GM21381 (cell line): ENCODE data around the gene ADCY2.

Source experiments
- ATAC-seq: cut with Tn5 transposase; IDR thresholded peaks from one replicate; pipeline ENCODE4 v1.9.1; 2021; ENCODE audit warnings: mild to moderate bottlenecking, moderate library complexity; ENCODE audit not compliant: unreplicated experiment

The ADCY2 gene

DNA sequence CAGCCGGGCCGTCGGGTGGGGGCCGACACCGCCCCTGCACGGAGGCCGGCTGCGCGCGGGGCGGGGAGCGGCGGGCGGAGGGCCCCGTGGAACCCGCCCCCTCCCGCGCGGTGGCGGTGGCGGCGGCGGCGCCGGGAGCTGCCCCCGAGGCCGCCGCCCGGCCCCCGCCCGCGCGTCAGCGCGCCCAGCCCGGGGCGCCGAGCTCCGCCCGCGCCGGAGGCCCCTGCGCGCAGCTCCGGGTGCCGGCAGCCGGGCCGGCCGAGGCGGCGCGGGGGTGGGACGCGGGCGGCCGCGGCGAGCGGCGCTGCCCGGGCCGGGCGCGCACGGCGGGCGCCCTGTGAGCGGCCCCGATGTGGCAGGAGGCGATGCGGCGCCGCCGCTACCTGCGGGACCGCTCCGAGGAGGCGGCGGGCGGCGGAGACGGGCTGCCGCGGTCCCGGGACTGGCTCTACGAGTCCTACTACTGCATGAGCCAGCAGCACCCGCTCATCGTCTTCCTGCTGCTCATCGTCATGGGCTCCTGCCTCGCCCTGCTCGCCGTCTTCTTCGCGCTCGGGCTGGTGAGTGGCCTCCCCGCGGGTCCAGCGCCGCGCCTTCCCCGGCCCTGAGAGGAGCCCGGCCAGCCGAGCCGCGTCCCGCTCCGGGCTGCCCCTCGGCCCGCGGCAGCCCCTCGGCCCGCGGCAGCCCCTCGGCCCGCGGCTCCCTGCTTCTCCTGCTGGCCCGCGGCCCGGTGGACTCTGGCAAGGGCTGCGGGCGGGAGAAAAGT is at the start of gene ADCY2:
Gene ADCY2, plus strand, starts transcription at position 192 of the 766 bp plus-strand sequence. Its CDS starts 159 bp downstream, at position 351.
- ATAC-seq: no peak

- no peak for ATAC-seq
Observed at GRCh38 chr5:7347377-7347776, 48.6 kb upstream of the ADCY2 start.

DNA sequence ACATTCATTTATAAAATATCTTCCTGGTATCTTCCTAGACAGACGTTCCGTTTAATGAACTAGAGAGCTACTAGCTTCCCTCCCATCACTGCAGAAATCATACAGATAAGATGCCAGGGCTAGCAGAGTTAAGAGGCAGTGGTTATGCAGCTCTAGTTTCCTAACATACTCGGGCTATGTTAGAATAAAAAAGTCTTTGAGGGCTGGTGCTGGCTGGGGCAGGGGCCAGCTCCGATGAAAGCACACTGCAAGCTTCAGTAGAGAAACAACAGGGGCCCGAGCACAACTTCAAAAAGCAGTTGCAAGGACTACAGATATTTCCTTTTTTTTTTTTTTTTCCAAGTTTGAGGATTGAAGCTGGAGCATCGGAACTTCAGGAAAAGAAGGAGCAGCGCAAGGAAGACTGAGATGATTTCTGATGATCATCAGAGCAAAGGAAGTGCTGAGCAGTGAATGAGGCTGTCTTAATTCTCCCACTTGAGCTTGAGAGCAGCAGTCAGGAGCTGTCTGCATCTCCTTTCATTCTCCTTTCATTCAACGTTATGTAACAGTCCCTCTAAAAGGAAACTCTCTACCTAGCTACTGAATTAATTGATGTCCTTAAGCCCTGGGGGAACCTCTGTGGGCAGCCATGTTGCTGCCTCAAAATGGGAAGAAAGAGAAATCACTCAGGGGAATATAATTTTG is 47.6 kb upstream of the ADCY2 start:
- ATAC-seq: no peak

DNA sequence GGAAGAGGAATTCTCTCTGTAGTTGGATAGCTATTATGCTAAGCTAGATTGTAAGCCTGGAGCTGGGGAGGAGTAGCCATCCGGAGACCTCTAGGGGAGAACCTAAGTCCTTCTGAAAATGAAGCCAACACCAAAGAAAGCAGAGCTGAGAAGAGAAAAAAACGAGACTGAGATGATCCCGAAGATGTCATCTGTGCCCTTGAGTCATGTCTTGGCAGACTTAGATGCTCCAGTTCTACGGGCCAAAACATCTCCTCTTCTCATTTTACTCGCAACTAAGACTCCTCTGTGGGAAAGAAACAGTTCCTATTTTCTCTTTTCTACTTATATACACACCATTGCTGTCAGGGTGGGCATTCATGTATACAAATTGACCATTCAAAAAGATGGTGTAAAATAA is 34.3 kb upstream of the ADCY2 start:
- no peak for ATAC-seq

GRCh38 chr5:7363067-7363677 is 32.8 kb upstream of the ADCY2 start:
- no peak for ATAC-seq

DNA sequence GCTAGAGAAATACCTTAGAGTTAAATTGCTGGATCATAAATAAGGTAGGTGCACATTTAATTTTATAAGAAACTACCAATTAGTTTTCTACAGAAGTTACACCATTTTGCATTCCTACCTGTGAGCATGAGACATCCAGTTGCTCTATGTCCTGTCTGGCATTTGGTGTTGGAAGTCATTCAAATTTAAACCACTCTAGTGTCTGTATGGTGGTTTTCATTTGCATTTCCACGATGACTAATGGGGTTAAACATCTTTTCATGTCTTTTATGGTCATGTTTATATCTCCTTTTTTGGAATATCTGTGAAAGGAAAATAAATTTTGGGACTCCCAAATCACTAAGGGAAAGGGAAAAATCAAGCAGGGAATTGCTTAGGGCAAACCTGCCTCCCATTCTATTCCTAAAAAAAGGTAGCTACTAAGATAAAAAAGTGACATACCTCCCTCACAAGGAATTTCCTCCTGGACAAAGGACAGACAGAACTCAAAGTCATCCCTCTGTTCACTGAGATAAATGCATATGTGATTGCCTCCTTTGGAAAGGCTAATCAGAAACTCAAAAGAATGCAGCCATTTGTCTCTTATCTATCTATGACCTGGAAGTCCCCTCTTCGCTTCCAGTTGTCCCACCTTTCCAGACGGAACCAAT is 31.6 kb upstream of the ADCY2 start:
- ATAC-seq: no peak

DNA sequence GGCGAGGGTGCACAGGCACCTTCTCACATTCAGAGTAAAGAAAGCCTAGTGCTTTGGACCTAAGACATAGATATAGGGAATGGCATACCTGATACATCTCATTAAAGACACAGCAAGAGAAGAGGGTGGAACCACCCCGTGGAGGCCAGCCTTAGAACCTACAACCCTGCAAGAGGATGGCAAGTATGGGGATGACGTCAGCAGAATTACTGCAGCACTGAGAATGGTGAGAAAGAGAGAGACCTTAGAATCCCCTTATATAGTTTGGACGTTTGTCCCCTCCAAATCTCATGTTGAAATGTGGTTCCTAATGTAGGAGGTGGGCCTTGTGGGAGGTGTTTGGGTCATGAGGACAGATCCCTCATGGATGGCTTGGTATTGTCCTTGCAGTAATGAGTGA is 28.2 kb upstream of the ADCY2 start:
- ATAC-seq: no peak

DNA sequence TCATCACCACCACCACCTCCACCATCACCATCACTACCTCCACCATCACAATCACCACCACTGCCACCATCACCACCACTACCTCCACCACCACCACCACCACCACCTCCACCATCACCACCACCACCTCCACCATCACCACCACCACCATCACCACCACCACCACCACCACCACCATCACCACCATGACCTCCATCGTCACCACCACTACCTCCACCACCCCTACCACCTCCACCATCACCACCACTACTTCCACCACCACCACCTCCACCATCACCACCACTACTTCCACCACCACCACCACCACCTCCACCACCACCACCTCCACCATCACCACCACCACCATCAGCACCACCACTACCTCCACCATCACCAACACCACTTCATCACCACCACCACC is 23.5 kb upstream of the ADCY2 start:
- no peak for ATAC-seq

DNA sequence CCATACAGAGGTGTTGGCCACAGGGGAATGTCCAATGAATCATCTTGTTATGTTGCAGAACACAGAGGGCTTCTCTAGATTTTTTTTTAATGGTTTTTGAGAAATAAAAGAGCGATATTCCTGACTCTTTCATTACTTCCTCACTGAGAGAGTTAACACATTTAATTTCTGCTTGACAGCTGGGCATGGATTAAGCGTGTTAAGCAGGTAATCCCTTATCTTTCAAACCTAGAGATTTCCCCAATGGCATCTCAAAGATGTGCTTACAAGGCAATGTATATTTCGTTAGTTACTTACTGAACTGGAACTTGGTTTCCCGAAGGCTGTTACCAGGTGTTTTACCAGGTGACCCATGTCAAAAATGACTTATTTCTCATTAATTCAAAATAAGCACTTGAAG is 21.8 kb upstream of the ADCY2 start:
- no peak for ATAC-seq

DNA sequence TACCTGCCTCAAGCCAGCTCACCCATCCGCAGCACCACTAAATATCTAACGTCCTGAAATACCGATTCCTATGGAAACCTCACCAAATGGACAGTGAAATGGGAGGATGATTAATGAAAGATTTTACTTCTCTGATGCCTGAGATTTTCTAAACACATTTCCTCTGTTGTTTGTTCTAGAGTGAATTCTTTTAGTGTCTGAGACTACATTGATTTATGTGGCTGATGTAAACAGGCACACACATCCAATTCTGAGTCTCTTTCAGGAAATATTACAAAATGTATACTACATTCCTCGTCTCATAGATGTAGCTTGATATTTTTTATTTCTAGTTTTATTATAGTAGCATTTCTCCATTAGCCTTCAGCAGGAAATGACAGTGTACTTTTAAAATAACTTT is 20.5 kb upstream of the ADCY2 start:
- no peak for ATAC-seq

- no peak for ATAC-seq
Observed at GRCh38 chr5:7376871-7377270, 19.1 kb upstream of the ADCY2 start.

GRCh38 chr5:7377761-7378160 is 18.2 kb upstream of the ADCY2 start:
- ATAC-seq: no peak

- no peak for ATAC-seq
Observed at GRCh38 chr5:7382588-7382987, 13.3 kb upstream of the ADCY2 start.

DNA sequence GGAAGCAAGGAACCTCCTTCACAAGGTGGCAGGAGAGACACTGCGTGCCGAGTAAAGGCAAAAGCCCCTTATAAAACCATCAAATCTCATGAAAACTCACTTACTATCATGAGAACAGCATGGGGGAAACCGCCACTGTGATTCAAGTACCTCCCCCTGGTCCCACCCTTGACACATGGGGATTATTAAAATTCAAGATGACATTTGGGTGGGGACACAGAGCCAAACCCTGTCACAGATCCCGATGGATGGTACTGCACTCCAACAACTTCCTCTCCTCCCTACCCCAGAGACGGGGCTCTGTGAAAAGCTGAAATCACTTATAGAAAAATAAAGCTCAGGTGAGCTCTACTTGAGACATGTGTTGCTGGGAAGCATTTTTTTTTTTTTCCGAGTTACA is 10.3 kb upstream of the ADCY2 start:
- no peak for ATAC-seq

DNA sequence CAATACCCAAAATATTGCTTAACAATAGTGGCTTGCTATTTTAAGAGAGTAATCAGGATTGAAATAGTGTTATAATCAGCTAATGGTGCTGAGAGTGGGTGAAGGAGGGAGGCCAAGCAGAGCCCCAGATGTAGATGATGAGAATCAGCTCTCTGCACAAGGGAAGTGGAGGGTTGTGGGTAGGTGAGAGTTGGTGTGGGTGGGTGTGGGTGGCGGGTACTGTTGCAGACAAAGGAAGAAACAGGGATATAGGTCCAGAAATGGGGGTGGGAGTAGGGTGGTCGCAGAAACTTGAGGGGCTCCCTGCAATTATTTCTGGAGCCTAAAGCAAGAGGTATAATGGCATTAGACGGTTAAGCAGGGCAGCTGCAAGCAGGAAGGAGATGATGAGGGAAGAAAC is 7.4 kb upstream of the ADCY2 start:
- no peak for ATAC-seq

DNA sequence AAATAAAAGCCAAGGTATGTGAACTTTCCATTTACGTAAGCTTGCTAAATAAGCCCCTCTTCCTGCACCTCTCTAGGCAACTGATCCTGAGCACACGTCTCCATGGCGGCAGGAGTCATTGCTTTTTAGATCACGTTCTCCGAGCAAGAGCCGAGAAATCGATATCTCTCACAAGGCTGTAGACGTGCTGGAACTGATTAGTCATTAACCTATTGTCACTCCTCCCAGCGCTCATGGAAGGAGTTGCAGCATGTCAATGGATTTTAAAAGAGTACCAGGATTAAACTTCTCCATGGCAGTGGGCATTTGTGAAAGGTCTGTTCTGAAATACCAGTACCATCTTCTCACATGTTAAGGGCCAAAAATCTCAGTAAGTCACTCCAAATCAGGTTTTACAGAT is 4.7 kb upstream of the ADCY2 start:
- ATAC-seq: no peak

DNA sequence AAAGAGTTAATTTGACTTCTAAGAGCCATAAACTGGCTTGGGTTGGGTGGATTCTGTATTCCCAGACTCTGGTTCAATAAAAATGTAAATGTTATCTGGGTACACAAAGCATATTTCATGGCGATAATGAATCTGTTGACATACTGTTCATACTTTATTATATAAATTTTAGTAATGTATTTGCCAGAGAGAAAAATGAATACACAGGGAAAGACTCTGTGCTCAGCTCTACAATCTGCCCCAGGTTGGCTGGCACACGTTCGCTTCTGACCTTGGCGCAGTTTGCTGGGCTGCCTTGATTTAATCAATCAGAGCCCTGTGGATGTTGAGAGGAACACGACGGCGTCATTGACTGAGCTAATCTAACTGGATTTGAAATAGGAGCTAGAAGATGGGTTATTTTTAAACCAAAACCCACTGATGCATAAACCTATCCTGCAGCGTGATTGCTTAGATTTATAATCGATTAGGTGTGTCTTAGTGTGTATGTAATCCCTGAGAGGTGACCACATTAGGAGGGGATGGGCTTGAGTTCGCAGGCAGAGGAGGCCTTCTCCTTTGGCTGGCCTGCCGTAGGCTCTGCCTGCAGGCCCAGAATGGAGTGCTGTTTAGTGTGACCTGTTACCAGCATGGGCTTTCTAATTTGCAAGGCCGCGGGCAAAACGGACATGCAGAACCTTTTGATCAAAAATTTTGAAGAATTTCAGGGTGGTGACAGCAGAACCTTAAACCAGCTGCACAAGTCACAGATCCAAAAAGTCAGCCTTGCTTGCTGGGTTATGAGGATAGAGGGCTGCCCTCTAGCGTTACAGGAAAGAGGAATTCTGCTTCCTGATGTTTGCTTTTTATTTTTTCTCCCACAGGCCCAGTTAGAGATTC is 3.9 kb upstream of the ADCY2 start:
- no peak for ATAC-seq

- ATAC-seq: no peak
Observed at GRCh38 chr5:7392693-7393024, 3.3 kb upstream of the ADCY2 start.

- no peak for ATAC-seq
Observed at GRCh38 chr5:7393921-7394799, 1.8 kb upstream of the ADCY2 start.

- ATAC-seq: no peak
Observed at GRCh38 chr5:7394889-7395431, 978 bp upstream of the ADCY2 start.
